ENCODE results near the gene RGL4. TPM values are rescaled to one million over a fixed set of nuclear protein-coding genes. Genes with fewer than 3 reads are reported as not detected.

Gene RGL4
- total RNA-seq, 2 experiments from 2014 or later: 0.97 TPM; not detected in 1

DNA sequence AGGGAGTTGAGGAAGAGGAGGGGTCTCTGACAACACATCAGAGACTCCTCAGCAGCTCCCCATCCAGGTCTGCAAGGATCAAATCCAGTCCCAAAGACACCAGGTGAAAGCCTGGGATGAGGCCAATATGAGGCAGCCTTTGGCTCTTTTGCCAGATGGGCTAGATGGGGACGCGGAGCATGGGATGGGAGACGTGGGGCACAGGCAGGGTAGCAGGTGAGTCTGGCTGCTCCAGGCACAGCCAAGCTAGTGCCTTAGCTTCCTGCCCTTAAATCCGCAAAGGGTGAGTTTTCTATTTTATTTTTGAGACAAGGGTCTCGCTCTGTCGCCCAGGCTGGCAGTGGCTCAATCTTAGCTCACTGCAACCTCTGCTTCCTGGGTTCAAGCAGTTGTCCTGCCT lies 39.1 kb upstream of the RGL4 start:
- no peak overlapping the region for H3K4me3 ChIP-seq (ENCODE audit: low read depth, low read length, poor library complexity, severe bottlenecking)
- DNase-seq (ENCODE audit: low spot score): no peak
- TF ChIP-seq, protein P1, sequence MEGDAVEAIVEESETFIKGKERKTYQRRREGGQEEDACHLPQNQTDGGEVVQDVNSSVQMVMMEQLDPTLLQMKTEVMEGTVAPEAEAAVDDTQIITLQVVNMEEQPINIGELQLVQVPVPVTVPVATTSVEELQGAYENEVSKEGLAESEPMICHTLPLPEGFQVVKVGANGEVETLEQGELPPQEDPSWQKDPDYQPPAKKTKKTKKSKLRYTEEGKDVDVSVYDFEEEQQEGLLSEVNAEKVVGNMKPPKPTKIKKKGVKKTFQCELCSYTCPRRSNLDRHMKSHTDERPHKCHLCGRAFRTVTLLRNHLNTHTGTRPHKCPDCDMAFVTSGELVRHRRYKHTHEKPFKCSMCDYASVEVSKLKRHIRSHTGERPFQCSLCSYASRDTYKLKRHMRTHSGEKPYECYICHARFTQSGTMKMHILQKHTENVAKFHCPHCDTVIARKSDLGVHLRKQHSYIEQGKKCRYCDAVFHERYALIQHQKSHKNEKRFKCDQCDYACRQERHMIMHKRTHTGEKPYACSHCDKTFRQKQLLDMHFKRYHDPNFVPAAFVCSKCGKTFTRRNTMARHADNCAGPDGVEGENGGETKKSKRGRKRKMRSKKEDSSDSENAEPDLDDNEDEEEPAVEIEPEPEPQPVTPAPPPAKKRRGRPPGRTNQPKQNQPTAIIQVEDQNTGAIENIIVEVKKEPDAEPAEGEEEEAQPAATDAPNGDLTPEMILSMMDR (conservative IDR thresholded peaks at IDR 0.05; ENCODE audit: low read length): no peak
- no peak for TF ChIP-seq EZH2phosphoT487 (IDR thresholded peaks at IDR 0.05; ENCODE audit: borderline replicate concordance, low read depth, low read length)
- no peaks in the 10 kb centered on the region for H4K20me1 ChIP-seq (ENCODE audit: insufficient read depth, low read length)
- no peak overlapping the region for H3K27ac ChIP-seq (ENCODE audit: low read depth, low read length, poor library complexity, severe bottlenecking)
- no peak overlapping the region for H3K4me2 ChIP-seq (ENCODE audit: low read length)
- no TSS peak for BruUV-seq (replicated peaks)
- H2AFZ ChIP-seq (ENCODE audit: low read length): no peak overlapping the region
- CTCF ChIA-PET (ENCODE audit: unreplicated experiment): no interaction called here
- H3K36me3 ChIP-seq (ENCODE audit: insufficient read depth, low read length): no peaks in the 10 kb centered on the region; the same call in 1 of the 2 replicates
- POLR2A ChIA-PET: no interaction called here
- H3K4me1 ChIP-seq (ENCODE audit: insufficient read depth, low read length, poor library complexity, severe bottlenecking): no peaks in the 10 kb centered on the region
- no peaks in the 10 kb centered on the region for H3K9me2 ChIP-seq (ENCODE audit: insufficient read depth, low read length)
- no peaks in the 10 kb centered on the region for H3K9me3 ChIP-seq (ENCODE audit: low read length)
- H3K79me2 ChIP-seq (ENCODE audit: insufficient read depth, low read depth, low read length): no peaks in the 10 kb centered on the region
- intact Hi-C loops (cut with micrococcal nuclease; ENCODE audit: unreplicated experiment): no loop called here

DNA sequence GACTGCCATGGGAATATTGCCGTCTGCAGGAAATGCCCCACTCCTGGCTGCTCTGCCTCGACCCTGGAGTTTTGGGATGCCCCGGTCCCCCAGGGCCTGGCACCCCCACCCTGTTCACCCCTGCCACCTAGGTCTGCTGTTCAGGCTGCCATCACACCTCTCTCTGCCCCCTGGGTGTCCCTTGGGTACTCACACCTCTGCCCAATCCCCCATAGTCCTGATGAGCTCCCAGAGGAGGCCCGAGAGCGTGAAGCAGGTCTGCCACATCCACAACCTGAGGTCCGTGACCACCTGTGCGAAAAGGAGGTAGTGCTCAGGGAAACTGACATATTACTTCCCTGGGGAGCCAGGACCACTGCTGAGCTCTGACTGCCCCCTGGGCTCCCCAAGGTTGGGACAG lies 38.5 kb upstream of the RGL4 start:
- Histone ChIP-seq H2AFZ (ENCODE audit: low read length) (no peak overlapping the region), H3K27ac (ENCODE audit: low read depth, low read length, poor library complexity, severe bottlenecking) (no peak overlapping the region), H3K36me3 (ENCODE audit: insufficient read depth, low read length) (no peaks in the 10 kb centered on the region; the same call in 1 of the 2 replicates), H3K4me1 (ENCODE audit: insufficient read depth, low read length, poor library complexity, severe bottlenecking) (no peaks in the 10 kb centered on the region), H3K9me3 (ENCODE audit: low read length) (no peaks in the 10 kb centered on the region), H3K79me2 (ENCODE audit: insufficient read depth, low read depth, low read length) (no peaks in the 10 kb centered on the region), H4K20me1 (ENCODE audit: insufficient read depth, low read length) (no peaks in the 10 kb centered on the region), H3K4me3 (ENCODE audit: low read depth, low read length, poor library complexity, severe bottlenecking) (no peak overlapping the region), H3K9me2 (ENCODE audit: insufficient read depth, low read length) (no peaks in the 10 kb centered on the region), H3K4me2 (ENCODE audit: low read length) (no peak overlapping the region)
- intact Hi-C loops (cut with micrococcal nuclease; ENCODE audit: unreplicated experiment): no loop called here
- POLR2A ChIA-PET: interaction anchor here (0.6 kb wide), 1 partner anchor 78 kb away, joined by 9 read pairs; no protein-coding TSS in a partner anchor
- TF ChIP-seq EZH2phosphoT487 (IDR thresholded peaks at IDR 0.05; ENCODE audit: borderline replicate concordance, low read depth, low read length): no peak
- TF ChIP-seq, protein P1 (conservative IDR thresholded peaks at IDR 0.05; ENCODE audit: low read length): no peak
- BruUV-seq (replicated peaks): no TSS peak
- CTCF ChIA-PET (ENCODE audit: unreplicated experiment): no interaction called here
- DNase-seq (ENCODE audit: low spot score): no peak

DNA sequence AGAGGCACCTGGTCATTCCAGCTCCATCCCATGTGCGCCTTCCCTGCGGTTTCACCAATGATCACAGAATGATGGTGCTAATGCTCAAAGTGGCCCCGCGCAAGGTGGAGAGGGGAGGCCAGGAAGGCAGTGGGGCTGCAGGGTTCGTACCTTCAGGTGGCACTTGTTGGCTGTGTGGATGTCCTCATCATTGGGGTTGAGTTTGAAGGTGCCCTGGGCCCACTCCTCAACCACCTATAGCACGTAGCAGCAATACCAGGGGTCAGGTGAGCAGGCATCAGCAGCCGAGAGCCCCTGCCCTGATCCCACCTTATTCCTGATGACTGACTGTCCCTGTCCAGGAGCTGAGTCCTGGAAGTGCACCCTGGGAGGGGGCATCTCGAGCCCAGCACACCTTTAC lies 38.1 kb upstream of the RGL4 start:
- Histone ChIP-seq H3K9me3 (ENCODE audit: low read length) (no peaks in the 10 kb centered on the region), H4K20me1 (ENCODE audit: insufficient read depth, low read length) (no peaks in the 10 kb centered on the region), H2AFZ (ENCODE audit: low read length) (no peak overlapping the region), H3K4me1 (ENCODE audit: insufficient read depth, low read length, poor library complexity, severe bottlenecking) (no peaks in the 10 kb centered on the region), H3K9me2 (ENCODE audit: insufficient read depth, low read length) (no peaks in the 10 kb centered on the region), H3K4me3 (ENCODE audit: low read depth, low read length, poor library complexity, severe bottlenecking) (no peak overlapping the region), H3K36me3 (ENCODE audit: insufficient read depth, low read length) (no peaks in the 10 kb centered on the region; the same call in 1 of the 2 replicates), H3K79me2 (ENCODE audit: insufficient read depth, low read depth, low read length) (no peaks in the 10 kb centered on the region), H3K4me2 (ENCODE audit: low read length) (no peak overlapping the region), H3K27ac (ENCODE audit: low read depth, low read length, poor library complexity, severe bottlenecking) (no peak overlapping the region)
- TF ChIP-seq, protein P1 (conservative IDR thresholded peaks at IDR 0.05; ENCODE audit: low read length): no peak
- TF ChIP-seq EZH2phosphoT487 (IDR thresholded peaks at IDR 0.05; ENCODE audit: borderline replicate concordance, low read depth, low read length): no peak
- no peak for DNase-seq (ENCODE audit: low spot score)
- ChIA-PET CTCF (ENCODE audit: unreplicated experiment) (no interaction called here), POLR2A (interaction anchor here (0.6 kb wide), 1 partner anchor 77 kb away, joined by 9 read pairs; no protein-coding TSS in a partner anchor)
- intact Hi-C loops (cut with micrococcal nuclease; ENCODE audit: unreplicated experiment): no loop called here
- BruUV-seq (replicated peaks): no TSS peak
